Activated T-helper 1 cell treated with Interleukin-2 at 50 U/mL for 16 hours (primary cell): Measurements from ENCODE around the gene C19orf25.
"Not testable (repeated sequence)": the region's sequence is repeated elsewhere in the genome, so short reads cannot be mapped to it uniquely, and the experiment has no call there.

Source experiments
- DNase-seq: peaks from one replicate; pipeline ENCODE4 v3.0.0-alpha.2; 2020; ENCODE audit warnings: low read depth

C19orf25 gene

DNA sequence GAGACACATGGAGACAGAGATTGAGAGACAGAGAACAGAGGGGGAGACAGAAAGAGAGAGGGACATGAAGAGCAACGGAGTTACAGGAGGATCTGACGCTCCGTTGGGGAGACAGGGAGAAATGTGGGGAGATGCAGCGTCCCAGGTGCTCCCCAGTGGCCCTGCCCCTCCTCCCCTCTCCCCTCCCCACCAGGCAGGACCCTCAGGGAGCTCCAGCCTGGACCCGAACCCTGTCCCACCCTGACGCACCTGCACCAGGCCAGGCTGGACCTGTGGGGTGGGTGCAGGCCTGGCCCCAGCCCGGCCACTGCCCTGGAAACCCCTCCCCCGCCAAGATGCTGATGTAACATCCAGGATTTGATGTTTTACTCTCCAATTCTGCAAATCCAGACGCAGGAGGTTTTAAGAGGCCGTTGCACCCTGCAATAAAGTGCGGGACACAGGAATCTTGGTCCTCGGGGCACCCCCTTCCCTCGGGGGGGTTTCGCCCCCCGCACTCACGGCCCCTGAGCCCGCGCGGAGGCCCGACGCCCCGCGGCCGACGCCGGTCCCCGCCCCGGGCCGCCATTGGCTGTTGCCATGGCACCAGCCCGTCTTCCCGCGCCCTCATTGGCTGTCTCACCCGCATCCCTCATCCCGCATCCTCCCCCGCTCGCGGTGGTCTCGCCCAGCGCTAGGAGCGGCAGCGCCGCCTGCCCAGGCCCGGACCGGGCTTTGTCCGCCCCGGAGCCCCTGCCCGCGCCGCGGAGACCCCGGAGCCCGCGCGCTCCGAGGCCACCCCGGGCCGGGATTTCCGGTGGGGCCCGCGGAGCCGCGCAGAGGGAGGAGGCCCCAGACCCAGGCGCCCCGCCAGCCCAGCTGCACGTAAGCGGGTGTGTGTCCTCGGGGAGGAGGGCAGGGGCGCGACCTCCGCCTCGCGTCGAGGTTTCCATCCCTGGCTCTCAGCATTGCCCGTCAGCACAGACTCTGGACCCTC lies 29.3 kb downstream of the C19orf25 start, which contains the start of gene APC2:
Gene APC2, plus strand, starts transcription at position 655 of the 976 bp plus-strand sequence. CDS start 2,881 bp downstream, outside the sequence.
- no peak for DNase-seq

DNA sequence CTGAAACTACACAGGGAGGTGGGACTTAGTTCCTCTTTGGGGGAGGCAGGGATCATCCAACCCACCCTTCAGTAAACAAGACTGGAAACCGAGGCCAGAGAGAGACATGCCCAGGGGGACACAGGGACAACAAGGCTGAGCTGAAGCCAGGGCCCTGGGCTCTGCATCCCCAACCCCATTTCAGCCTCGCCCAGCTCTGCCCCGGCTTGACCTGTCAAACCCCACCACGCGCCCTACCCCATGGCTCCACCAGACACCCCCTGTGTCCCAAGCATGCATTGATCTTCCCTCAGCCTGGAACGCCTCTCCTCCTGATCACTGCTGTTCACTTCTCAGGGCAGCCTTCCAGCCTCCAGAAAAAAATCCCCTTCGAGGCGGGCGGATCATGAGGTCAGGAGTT lies 31.1 kb downstream of the C19orf25 start:
- DNase-seq = no peak

- DNase-seq = no peak
These were observed 31.5 kb downstream of the C19orf25 start for GRCh38 chr19:1447504-1447903.

- no peak for DNase-seq
These were observed 32.1 kb downstream of the C19orf25 start for GRCh38 chr19:1446713-1447481.

GRCh38 chr19:1445932-1446712 lies 32.9 kb downstream of the C19orf25 start:
- no peak for DNase-seq

DNA sequence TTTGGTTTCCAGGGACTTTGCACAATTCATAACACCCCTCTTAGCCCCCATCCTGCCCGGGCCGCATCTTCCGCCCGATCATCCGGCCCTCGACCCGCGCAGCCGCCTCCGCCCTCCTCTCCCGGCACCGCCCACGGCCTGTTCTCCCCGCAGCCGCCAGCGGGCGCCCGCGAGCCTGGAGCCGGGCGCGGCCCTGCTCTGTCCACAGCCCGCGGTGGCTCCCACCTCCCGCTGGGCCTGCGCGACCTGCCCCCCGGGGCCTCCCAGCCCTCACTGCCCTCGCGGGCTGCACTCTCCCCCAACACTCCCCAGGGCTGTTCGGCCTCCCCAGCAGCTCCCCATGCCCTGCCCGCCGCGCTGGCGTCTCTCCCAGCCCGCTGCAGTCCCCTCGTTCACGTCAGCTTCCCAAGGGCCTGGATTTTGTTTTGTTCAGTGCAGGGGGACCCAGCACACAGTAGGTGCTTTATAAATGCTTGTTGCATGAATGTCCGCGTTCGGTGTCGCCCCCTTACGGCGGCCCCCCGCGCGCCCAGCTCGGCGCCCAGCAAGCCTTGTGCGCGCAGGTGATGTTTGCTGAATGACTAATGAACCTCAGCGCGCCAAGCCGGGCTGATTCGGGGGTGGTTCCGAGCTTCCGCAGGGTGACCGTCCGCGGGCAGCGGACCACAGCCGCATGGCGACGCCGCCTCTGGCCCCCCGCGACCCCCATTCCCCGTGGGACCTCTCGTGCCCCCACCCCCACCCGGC lies 33.7 kb downstream of the C19orf25 start:
- peak; percentile 67 for DNase-seq

DNA sequence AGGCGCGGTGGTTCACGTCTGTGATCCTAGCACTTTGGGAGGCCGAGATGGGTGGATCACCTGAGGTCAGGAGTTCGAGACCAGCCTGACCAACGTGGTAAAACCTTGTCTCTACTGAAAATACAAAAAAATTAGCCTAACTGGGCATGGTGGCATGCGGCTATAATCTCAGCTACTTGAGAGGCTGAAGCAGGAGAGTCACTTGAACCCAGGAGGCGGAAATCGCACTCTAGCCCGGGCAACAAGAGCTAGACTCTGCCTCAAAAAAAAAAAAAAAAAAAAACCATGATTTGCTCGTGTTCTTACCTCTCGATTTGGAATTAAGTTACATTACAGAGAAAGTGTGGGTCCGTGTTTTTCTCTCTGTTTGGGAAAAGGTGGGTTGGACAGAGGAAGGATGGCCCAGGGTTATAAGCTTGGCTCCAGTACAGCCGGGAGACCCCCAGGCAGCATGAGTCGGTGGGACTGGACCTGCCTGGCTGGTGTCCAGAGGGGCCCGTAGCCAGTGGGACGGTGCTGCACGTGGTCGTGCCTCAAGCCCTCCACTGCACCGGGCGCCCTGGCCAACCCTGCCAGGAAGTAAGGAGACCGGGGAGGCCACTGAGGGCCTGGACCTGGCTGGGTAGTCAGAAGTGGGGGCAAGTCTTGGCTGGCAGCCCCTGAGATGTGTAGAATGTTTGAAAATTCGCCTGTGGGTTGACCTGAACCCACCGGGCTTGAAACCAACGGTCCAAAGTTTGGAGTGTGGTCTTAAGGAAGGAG lies 37.2 kb downstream of the C19orf25 start:
- DNase-seq = no peak

- no peak for DNase-seq
These were observed 38.0 kb downstream of the C19orf25 start for GRCh38 chr19:1441022-1441426.

- DNase-seq = no peak
These were observed 38.6 kb downstream of the C19orf25 start for GRCh38 chr19:1440418-1440801.

GRCh38 chr19:1439525-1440417 lies 39.2 kb downstream of the C19orf25 start:
- DNase-seq = not testable (repeated sequence)

GRCh38 chr19:1438933-1439354 lies 40.1 kb downstream of the C19orf25 start:
- DNase-seq = no peak

- DNase-seq = peak; percentile 96
These were observed 40.7 kb downstream of the C19orf25 start, which contains the start of gene RPS15 for GRCh38 chr19:1438035-1438932. Gene RPS15, plus strand, starts transcription at chr19:1438396. Its CDS starts 30 bp downstream, at chr19:1438426.

- no peak for DNase-seq
These were observed 41.4 kb downstream of the C19orf25 start for GRCh38 chr19:1437609-1438008.

- DNase-seq = no peak
These were observed 43.5 kb downstream of the C19orf25 start for GRCh38 chr19:1435378-1435989.

- DNase-seq = no peak
These were observed 44.4 kb downstream of the C19orf25 start for GRCh38 chr19:1434577-1435060.

- no peak for DNase-seq
These were observed 45.0 kb downstream of the C19orf25 start for GRCh38 chr19:1434040-1434366.

- no peak for DNase-seq
These were observed 45.6 kb downstream of the C19orf25 start for GRCh38 chr19:1433119-1434039.
